Endothelial cell of umbilical vein (primary cell): ENCODE data around the gene COL19A1. TPM values are rescaled to one million over a fixed set of nuclear protein-coding genes. Genes with fewer than 3 reads are reported as not detected.
A peak's percentile ranks its signal among the peaks of the same experiment; 100 is the strongest.

Source experiments
- BruUV-seq: library from RNA; stranded (reverse); fragments of 400-500 nt; replicated peaks from 2 replicates; lab custom pipeline; 2021; lab: Mats Ljungman, UMichigan
- CTCF ChIA-PET: fragments of 300-600, 350-600 bp; sonication (Branson Sonifier 250); formaldehyde crosslinking; loops from one replicate; lab custom pipeline; 2021; ENCODE audit warnings: antibody characterized with exemption, inconsistent platforms; lab: Charles Lee
- POLR2A ChIA-PET: fragments of 300-600, 350-600 bp; sonication (Branson Sonifier 250); formaldehyde crosslinking; loops from one replicate; lab custom pipeline; 2021; ENCODE audit warnings: antibody characterized with exemption, inconsistent platforms; lab: Charles Lee
- DNase-seq: peaks from one replicate; pipeline ENCODE4 v3.0.0-alpha.2; 2011; ENCODE audit warnings: low read depth, low spot score
- FAIRE-seq: peaks from 2 replicates; lab custom pipeline; 2011; peaks lifted over from hg19 to GRCh38; lab: Jason Lieb, UNC
- H2AFZ ChIP-seq: 2 replicates; pipeline ENCODE4 v1.6.0; 2012; ENCODE audit warnings: low read depth, low read length, control low read depth, inconsistent platforms
- H3K27ac ChIP-seq: 2 replicates; pipeline ENCODE4 v1.5.1; 2011; ENCODE audit warnings: low read depth, mild to moderate bottlenecking, control low read depth, low read length, moderate library complexity; ENCODE audit not compliant: insufficient read depth
- H3K27me3 ChIP-seq, 2 experiments: 2 replicates each; pipeline versions ENCODE4 v1.6.0 to v1.6.1; 2011; ENCODE audit warnings: low read length in 2 of 2, mixed read lengths in 1 of 2; ENCODE audit not compliant: control insufficient read depth in 2 of 2, insufficient read depth in 2 of 2
- H3K36me3 ChIP-seq, 2 experiments: 2 replicates in 1 of 2; 3 replicates in 1 of 2; pipeline ENCODE4 v1.5.1; 2011; ENCODE audit warnings: low read length in 2 of 2, mild to moderate bottlenecking in 1 of 2, moderate library complexity in 1 of 2; ENCODE audit not compliant: control insufficient read depth in 2 of 2, insufficient read depth in 2 of 2; ENCODE audit errors: extremely low read depth in 1 of 2
- H3K4me1 ChIP-seq: 3 replicates; pipeline ENCODE4 v1.5.1; 2011; ENCODE audit warnings: mild to moderate bottlenecking, low read length; ENCODE audit not compliant: control insufficient read depth, insufficient read depth; ENCODE audit errors: extremely low read depth
- H3K4me2 ChIP-seq: 2 replicates; pipeline ENCODE4 v1.6.1; 2011; ENCODE audit warnings: low read length, control low read depth, mixed read lengths; ENCODE audit not compliant: insufficient read depth
- H3K4me3 ChIP-seq, 3 experiments: fragments of 200-600 bp in 1 of 3; sonication (generic), shearing (Covaris generic) in 1 of 3; replicated peaks in 1 of 3; 2 replicates each; pipeline ENCODE4 v1.5.1; 2011 to 2016; ENCODE audit warnings: control low read depth in 3 of 3, low read length in 3 of 3, mild to moderate bottlenecking in 2 of 3, inconsistent platforms in 1 of 3, low read depth in 1 of 3, moderate library complexity in 1 of 3; ENCODE audit not compliant: insufficient read depth in 1 of 3
- H3K79me2 ChIP-seq: 2 replicates; pipeline ENCODE4 v1.6.0; 2012; ENCODE audit warnings: low read length, inconsistent platforms; ENCODE audit not compliant: control insufficient read depth, insufficient read depth
- H3K9ac ChIP-seq: replicated peaks from 2 replicates; pipeline ENCODE3; 2011; ENCODE audit warnings: low read length, control low read depth; ENCODE audit not compliant: insufficient read depth; ENCODE audit errors: extremely low read depth
- H3K9me1 ChIP-seq: replicated peaks from 3 replicates; pipeline ENCODE4 v1.6.0; 2011; ENCODE audit warnings: mild to moderate bottlenecking, low read length; ENCODE audit not compliant: control insufficient read depth, insufficient read depth; ENCODE audit errors: extremely low read depth
- H3K9me3 ChIP-seq: replicated peaks from 2 replicates; pipeline ENCODE4 v1.5.1; 2012; ENCODE audit warnings: low read length, inconsistent platforms; ENCODE audit not compliant: control insufficient read depth, insufficient read depth
- H4K20me1 ChIP-seq: replicated peaks from 2 replicates; pipeline ENCODE3; 2011; ENCODE audit warnings: mild to moderate bottlenecking, low read length; ENCODE audit not compliant: control insufficient read depth, insufficient read depth; ENCODE audit errors: extremely low read depth
- CTCF ChIP-seq, 2 donors: IDR thresholded peaks; 1 replicate in 1 of 2; 2 replicates in 1 of 2; pipeline ENCODE4 v1.5.1; 2011; ENCODE audit warnings: low read length in 2 of 2, mild to moderate bottlenecking in 2 of 2, moderate library complexity in 2 of 2, control low read depth in 1 of 2, inconsistent platforms in 1 of 2, low read depth in 1 of 2; ENCODE audit not compliant: insufficient read depth in 1 of 2; ENCODE audit errors: extremely low read depth in 1 of 2
- EZH2 ChIP-seq: IDR thresholded peaks from 2 replicates; pipeline ENCODE4 v1.6.1; 2012; ENCODE audit warnings: borderline replicate concordance, low read depth, mild to moderate bottlenecking, moderate library complexity, low read length, inconsistent platforms; ENCODE audit not compliant: severe bottlenecking
- FOS ChIP-seq: IDR thresholded peaks from 2 replicates; pipeline ENCODE4 v1.6.1; 2011; ENCODE audit warnings: mild to moderate bottlenecking, low read length, moderate library complexity, borderline replicate concordance; ENCODE audit not compliant: insufficient read depth
- GATA2 ChIP-seq: IDR thresholded peaks from 2 replicates; pipeline ENCODE4 v1.7.0; 2011; ENCODE audit warnings: low read depth, mild to moderate bottlenecking, moderate library complexity, mixed read lengths, low read length; ENCODE audit not compliant: insufficient read length, insufficient read depth
- JUN ChIP-seq: IDR thresholded peaks from 2 replicates; pipeline ENCODE4 v1.6.1; 2011; ENCODE audit warnings: borderline replicate concordance, low read depth; ENCODE audit not compliant: insufficient read length, insufficient read depth
- MYC ChIP-seq: IDR thresholded peaks from one replicate; pipeline ENCODE4 v1.6.1; 2011; ENCODE audit warnings: mild to moderate bottlenecking, low read depth, low read length
- POLR2A ChIP-seq: IDR thresholded peaks from 2 replicates; pipeline ENCODE4 v1.6.1; 2012; ENCODE audit warnings: low read depth, mild to moderate bottlenecking, control low read depth, low read length
- POLR2AphosphoS5 ChIP-seq: IDR thresholded peaks from 2 replicates; pipeline ENCODE4 v1.6.1; 2012; ENCODE audit warnings: low read depth, mild to moderate bottlenecking, control low read depth, low read length, moderate library complexity; ENCODE audit not compliant: insufficient read depth
- dilution Hi-C: fragments of 300-500 bp; cut with MboI; formaldehyde crosslinking; loops from one replicate; pipeline ENCODE4 v1.15.0; 2019; ENCODE audit warnings: low sequenced_read_pairs; ENCODE audit not compliant: extremely low pct_ligation_motif_present
- intact Hi-C: fragments of 100-400 bp; cut with micrococcal nuclease; formaldehyde crosslinking; loops from one replicate; pipeline ENCODE4 v1.10.0; 2022
- polyA plus RNA-seq, 4 experiments: library from polyadenylated mRNA; depleted of rRNA in 3 of 4; stranded (reverse) in 3 of 4; unstranded in 1 of 4; fragments of >200 nt; gene quantifications; 2 replicates each; pipeline versions ENCODE4 v1.2.1 to v1.2.3, GENCODE V29; 2011 to 2012; ENCODE audit warnings: missing spikeins in 1 of 4
- total RNA-seq: library from RNA; stranded (reverse); gene quantifications from 2 replicates; pipeline ENCODE4 v1.2.3, GENCODE V29; 2021
- TF ChIP-seq, protein P1 (sequence below): IDR thresholded peaks from 2 replicates; pipeline ENCODE4 v1.6.1; 2011; ENCODE audit not compliant: insufficient read depth, insufficient read length

COL19A1 gene
- total and polyA plus RNA-seq, 2 donors (not counting 3 experiments of a cell fraction or from before 2014, with no cell fraction given) = not detected

DNA sequence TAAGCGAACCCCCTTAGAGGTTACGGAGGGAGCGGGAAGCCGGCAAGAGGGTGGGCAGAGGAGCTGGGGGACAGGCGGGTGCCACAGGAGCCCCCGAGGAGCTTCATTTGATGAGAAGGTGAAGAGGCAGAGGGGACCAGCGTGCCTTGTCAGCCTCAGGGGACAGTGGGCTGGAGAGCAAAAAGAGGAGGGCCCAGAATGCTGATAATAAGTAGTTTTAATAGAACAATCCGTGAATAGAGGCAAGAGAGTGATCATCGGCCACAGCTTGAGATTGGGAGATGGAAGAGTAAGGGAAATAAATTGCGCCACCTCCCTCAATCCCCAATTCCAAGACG, 1.3 kb downstream of the COL19A1 start:
- Histone ChIP-seq H3K4me1 (peaks cover 7% of the 10 kb centered on the region), H3K27me3 (peaks cover 22 to 44% of the 10 kb centered on the region in 2 experiments), H3K79me2 (no peaks in the 10 kb centered on the region), H3K9ac (no peak overlapping the region), H3K4me2 (peak overlapping the region; percentile 80), H3K36me3 (no peaks in the 10 kb centered on the region), H3K27ac (no peak overlapping the region), H4K20me1 (no peaks in the 10 kb centered on the region), H3K4me3 (peak overlapping the region; percentile 21 to 42 (median 32)), H2AFZ (peak overlapping the region; percentile 90), H3K9me1 (no peaks in the 10 kb centered on the region), H3K9me3 (no peaks in the 10 kb centered on the region)
- BruUV-seq = no TSS peak
- intact Hi-C loops (no loop called here), dilution Hi-C loops (no loop called here)
- FAIRE-seq (no peak), DNase-seq (no peak)
- CTCF ChIA-PET = interaction anchor here (0.6 kb wide), 1 partner anchor 1545 kb away, joined by 3 read pairs; no protein-coding TSS in a partner anchor
- TF ChIP-seq, protein P1, sequence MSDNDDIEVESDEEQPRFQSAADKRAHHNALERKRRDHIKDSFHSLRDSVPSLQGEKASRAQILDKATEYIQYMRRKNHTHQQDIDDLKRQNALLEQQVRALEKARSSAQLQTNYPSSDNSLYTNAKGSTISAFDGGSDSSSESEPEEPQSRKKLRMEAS = no peak
- TF ChIP-seq FOS (no peak), POLR2A (no peak), MYC (no peak), POLR2AphosphoS5 (no peak), GATA2 (no peak), JUN (no peak), EZH2 (no peak)
- POLR2A ChIA-PET = interaction anchor here (0.6 kb wide), 1 partner anchor 19 kb away, joined by 3 read pairs; no protein-coding TSS in a partner anchor

- H3K36me3 ChIP-seq = no peaks in the 10 kb centered on the region
- peaks cover 22 to 41% of the 10 kb centered on the region in 2 experiments for H3K27me3 ChIP-seq
- POLR2A ChIA-PET = no interaction called here
- H3K4me3 ChIP-seq = no peak overlapping the region
- peaks cover 7% of the 10 kb centered on the region for H3K4me1 ChIP-seq
- intact Hi-C loops = no loop called here
- H4K20me1 ChIP-seq = no peaks in the 10 kb centered on the region
- no peak for FAIRE-seq
- no peak for DNase-seq
- no peak overlapping the region for H3K9ac ChIP-seq
- no peak overlapping the region for H2AFZ ChIP-seq
- H3K79me2 ChIP-seq = no peaks in the 10 kb centered on the region
- no peak for TF ChIP-seq POLR2A
- no peak for TF ChIP-seq FOS
- no peak for TF ChIP-seq POLR2AphosphoS5
- TF ChIP-seq MYC = no peak
- TF ChIP-seq CTCF (IDR thresholded peaks at IDR 0.05; ENCODE audit: extremely low read depth in 1 of 2, insufficient read depth in 1 of 2, low read depth in 1 of 2, low read length in 2 of 2) = no peak
- TF ChIP-seq, protein P1 = no peak
- no peak for TF ChIP-seq GATA2
- TF ChIP-seq EZH2 = no peak
- TF ChIP-seq JUN = no peak
- dilution Hi-C loops = no loop called here
- no peaks in the 10 kb centered on the region for H3K9me3 ChIP-seq
- no peak overlapping the region for H3K4me2 ChIP-seq
- H3K9me1 ChIP-seq = no peaks in the 10 kb centered on the region
- CTCF ChIA-PET = no interaction called here
- no peak overlapping the region for H3K27ac ChIP-seq
- no TSS peak for BruUV-seq
Observed at GRCh38 chr6:69868252-69868804, 2.0 kb downstream of the COL19A1 start.
